Activated T-cell treated with anti-CD3 and anti-CD28 coated beads for 24 hours (primary cell): Measurements from ENCODE around the gene KBTBD3.
A peak's percentile ranks its signal among the peaks of the same experiment; 100 is the strongest.

ENCODE experiments used
- DNase-seq: peaks from one replicate; pipeline ENCODE4 v3.0.0-alpha.2; 2020; ENCODE audit warnings: low read depth

The KBTBD3 gene

GRCh38 chr11:106076919-106077608, at the start of gene KBTBD3:
TSS of gene KBTBD3 (minus strand) at chr11:106077347. CDS start at chr11:106059097, 18,250 bp downstream.
- DNase-seq = peak; percentile 98

- DNase-seq = no peak
These were observed 44.6 kb upstream of the KBTBD3 start for GRCh38 chr11:106121570-106122320.

GRCh38 chr11:106105986-106106385, 28.8 kb upstream of the KBTBD3 start:
- no peak for DNase-seq

- DNase-seq = no peak
These were observed 24.7 kb upstream of the KBTBD3 start for GRCh38 chr11:106101819-106102218.

GRCh38 chr11:106101370-106101769, 24.2 kb upstream of the KBTBD3 start:
- DNase-seq = no peak

- DNase-seq = no peak
These were observed 21.9 kb upstream of the KBTBD3 start for GRCh38 chr11:106098893-106099553.

GRCh38 chr11:106092446-106092845, 15.3 kb upstream of the KBTBD3 start:
- no peak for DNase-seq

GRCh38 chr11:106091480-106092123, 14.5 kb upstream of the KBTBD3 start:
- no peak for DNase-seq

- DNase-seq = no peak
These were observed 11.7 kb upstream of the KBTBD3 start for GRCh38 chr11:106088896-106089295.

GRCh38 chr11:106087815-106088435, 10.8 kb upstream of the KBTBD3 start:
- DNase-seq = no peak

- DNase-seq = no peak
These were observed 9.7 kb upstream of the KBTBD3 start for GRCh38 chr11:106086850-106087249.

- DNase-seq = no peak
These were observed 9.0 kb upstream of the KBTBD3 start for GRCh38 chr11:106086135-106086534.

GRCh38 chr11:106082096-106082495, 4.9 kb upstream of the KBTBD3 start:
- no peak for DNase-seq

- DNase-seq = no peak
These were observed 685 bp upstream of the KBTBD3 start, which contains the start of gene AASDHPPT for GRCh38 chr11:106077609-106078455. TSS of gene AASDHPPT (plus strand) at chr11:106077662. CDS start at chr11:106077711, 49 bp downstream.

- no peak for DNase-seq
These were observed 802 bp downstream of the KBTBD3 start for GRCh38 chr11:106076171-106076918.

- no peak for DNase-seq
These were observed 4.3 kb downstream of the KBTBD3 start for GRCh38 chr11:106072804-106073203.

- DNase-seq = no peak
These were observed 6.5 kb downstream of the KBTBD3 start for GRCh38 chr11:106070606-106071005.

- DNase-seq = no peak
These were observed 14.1 kb downstream of the KBTBD3 start for GRCh38 chr11:106063009-106063408.

- DNase-seq = no peak
These were observed 14.9 kb downstream of the KBTBD3 start for GRCh38 chr11:106061954-106062949.
